ENCODE data around the gene MGLL.

Gene MGLL

DNA sequence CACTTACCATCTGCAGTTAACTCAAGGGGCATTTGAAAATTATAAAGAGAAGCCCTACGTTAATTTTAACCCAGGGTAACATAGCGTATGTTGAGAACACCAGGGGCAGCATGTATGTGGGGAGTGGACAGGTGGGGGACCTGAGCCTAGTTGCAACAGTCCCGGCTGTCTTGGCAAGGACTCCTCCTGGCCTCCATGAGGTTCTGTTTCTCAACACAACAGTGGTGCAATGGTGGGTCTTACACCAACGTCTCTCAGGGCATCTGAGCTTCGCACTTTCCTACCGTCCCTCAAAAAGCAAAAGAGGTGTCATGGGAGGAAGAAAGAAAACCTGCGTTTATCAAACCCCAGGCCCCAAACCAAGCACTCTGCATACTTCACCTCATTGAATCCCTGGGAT is 50.6 kb downstream of the MGLL start:
- no peak for DNase-seq

- no peak for DNase-seq
Observed at GRCh38 chr3:127770671-127771355, 51.5 kb downstream of the MGLL start.

DNA sequence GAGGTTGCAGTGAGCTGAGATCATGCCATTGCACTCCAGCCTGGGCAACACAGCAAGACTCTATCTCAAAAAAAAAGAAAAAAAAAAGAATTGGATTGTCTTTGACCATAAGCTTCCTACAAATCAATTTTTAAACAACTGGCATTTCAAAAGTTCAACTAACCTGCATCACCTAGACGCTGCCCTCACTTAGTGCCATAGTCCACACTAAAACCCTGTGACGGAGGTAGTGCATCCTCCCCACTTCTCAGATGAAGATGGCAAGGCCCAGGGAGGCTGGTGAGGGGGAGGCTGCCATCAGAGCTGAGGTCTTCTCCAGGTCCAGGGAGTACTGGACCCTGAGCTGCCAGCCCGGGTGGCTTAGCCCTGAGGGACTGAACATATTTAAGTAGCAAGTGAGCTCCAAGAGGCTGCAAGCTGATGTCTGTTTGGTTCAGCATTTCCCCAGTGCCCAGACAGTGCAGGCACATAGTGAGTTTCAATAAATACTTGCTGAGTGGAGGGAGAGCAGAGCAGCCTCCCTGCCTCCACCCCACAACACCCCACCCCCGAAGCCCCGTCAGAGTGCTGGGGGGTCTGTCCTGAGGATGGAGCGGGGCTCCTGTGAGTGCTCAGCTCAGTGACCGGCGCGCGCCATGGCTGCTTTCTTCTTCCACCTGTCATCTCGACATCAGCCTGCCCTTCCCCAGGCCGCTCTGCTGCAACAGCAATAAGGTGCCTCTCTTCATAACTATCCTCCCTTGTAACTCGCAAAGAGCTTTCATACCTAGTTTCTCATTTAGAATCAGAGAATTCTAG is 52.8 kb downstream of the MGLL start:
- DNase-seq = no peak

DNA sequence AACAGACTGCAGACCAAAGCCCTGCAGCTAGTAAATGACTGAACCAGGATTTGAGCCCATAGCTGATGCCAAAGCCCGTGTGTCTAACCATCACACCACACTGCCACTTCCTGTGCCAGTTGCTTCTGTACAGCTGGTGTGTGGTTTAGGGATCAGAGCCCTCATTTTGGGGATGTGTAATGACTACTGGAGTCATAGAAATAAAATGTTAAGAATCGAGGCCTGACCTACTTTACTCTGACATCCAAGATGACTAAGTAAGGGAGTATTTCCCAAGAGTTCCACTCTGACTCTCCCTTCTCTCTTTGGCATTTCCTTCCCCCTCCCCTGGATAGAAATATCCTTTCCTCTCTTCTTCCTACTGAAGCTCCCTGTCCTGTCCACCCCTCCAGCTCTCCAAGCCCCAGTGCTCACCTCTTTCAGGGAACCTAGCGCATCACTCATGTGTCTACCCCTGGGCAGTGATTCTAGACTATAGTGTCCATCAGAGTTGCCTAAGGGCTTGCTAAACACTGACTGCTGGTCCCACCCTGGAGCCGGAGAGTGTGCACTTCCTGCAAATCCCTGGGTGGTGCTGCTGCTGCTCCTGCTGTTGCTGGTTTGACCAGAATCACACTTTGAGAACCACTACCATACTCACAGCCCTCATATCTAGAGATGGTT is 53.8 kb downstream of the MGLL start:
- peak; percentile 80 to 95 for DNase-seq

- DNase-seq = no peak
Observed at GRCh38 chr3:127767126-127767525, 55.2 kb downstream of the MGLL start.

DNA sequence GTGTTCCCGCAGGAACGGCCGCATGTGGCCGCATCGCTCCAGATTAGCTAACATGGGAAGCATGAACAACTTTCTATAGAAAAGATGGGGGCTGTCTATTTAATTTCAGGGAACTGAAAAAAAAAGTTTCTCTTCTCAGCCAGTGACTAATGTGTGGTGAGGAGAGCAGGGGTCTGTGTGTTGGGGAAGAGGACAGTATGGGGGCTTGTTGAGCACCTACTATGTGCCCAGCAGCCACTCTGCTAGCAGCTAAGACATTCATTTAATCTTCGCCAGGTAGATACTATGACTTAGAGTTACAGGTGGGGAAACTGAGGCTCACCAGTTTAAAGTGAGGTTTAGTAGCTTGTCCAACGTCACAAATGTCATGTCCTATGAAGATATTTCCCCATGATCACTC is 56.6 kb downstream of the MGLL start:
- DNase-seq = no peak

DNA sequence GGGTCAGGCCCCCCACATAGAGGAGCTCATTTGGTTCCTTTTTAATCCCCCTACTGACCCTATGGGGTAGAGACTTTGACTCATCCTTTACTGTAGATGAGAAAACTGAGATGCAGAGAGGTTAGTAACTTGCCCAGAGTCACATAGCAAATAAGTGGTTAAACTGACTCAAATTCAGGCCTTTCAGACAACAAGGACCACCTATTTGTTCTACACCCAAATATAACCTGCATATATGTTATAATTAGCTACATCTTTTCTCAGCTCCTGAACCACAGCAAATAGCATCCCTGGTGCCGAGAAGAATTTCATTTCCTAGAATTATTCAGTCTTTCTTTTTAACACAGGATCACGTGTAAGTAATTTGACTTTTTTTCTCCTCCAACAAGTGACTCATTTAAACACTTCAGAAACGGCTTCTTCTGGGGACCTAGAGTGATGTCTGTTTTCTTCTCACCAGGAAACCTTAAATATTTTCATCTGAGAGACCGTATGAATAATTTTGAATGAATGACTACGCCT is 57.4 kb downstream of the MGLL start:
- DNase-seq = no peak

DNA sequence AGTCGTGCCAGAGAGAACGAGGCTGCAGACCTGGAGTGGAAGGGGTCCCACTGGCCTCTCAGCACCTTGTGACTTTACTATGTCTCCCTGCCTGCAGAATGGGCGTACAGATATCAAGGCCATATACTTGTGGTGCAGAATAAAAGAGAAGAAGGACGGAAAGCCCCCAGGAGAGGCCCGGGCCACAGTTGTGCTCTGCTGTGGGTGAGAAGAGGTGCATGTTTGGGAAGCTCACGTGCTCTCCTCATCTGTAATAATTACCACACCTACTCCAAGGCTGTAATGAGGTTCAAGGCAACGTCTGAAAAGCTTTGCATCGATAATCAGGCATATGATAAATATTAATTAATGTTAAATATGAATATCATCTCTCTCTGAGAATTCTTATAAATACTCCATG is 58.0 kb downstream of the MGLL start:
- DNase-seq = no peak

GRCh38 chr3:127763816-127764215 is 58.5 kb downstream of the MGLL start:
- DNase-seq = no peak

DNA sequence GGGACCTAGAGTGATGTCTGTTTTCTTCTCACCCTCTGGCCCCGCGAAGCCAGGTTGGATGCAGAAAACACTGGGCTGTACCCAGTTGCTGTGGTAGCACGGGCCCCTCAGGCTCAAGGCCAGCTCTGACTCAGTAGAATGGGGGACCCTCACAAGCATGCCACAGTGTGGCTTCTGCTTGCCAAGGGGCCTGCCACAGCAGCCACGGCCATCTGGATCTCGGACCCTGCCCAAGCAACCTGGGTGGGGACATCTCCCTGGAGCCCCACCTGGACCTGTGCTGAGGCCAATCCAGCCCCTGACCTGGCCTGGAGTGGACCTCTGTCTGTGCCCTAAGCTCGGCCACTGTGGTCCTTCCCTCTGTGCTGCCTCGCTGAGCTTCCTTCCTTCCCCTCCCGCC is 59.0 kb downstream of the MGLL start:
- no peak for DNase-seq

- no peak for DNase-seq
Observed at GRCh38 chr3:127762787-127763105, 59.6 kb downstream of the MGLL start.

DNA sequence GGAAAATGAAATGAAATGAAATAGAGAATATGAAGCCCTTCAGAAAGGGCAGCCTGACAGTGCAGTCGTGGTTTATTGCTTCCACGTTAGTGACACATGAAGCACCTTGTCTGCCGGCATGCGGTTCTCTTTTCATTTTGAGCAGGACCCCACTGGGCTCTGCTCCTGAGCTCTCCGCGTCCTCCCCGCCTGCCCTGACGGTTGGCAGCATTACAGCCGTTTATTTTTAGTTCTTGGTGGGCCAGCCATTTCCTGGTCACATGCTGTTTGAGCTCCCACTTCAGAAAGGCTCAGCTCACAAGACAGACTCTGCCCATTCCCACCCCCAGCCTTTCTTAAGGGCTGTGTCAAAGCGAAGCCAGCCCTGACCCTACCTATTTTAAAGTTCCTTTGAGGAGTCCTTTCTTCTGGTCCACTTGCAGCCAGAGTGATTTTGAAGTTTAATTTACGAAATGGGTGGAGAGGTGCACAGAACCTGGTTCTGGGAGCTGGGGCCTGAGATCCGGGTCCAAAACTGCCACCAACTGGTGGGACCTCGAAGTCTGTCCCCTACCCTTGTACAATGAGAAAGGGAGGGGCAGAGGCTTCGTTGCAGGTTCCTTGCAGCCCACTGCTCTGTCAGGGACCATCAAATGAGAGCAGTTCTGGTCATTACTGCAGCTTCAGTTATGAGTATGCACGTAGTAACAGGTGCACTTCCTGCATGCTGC is 60.1 kb downstream of the MGLL start:
- no peak for DNase-seq

- DNase-seq = no peak
Observed at GRCh38 chr3:127761441-127761801, 60.9 kb downstream of the MGLL start.

GRCh38 chr3:127760791-127761440 is 61.4 kb downstream of the MGLL start:
- DNase-seq = no peak

DNA sequence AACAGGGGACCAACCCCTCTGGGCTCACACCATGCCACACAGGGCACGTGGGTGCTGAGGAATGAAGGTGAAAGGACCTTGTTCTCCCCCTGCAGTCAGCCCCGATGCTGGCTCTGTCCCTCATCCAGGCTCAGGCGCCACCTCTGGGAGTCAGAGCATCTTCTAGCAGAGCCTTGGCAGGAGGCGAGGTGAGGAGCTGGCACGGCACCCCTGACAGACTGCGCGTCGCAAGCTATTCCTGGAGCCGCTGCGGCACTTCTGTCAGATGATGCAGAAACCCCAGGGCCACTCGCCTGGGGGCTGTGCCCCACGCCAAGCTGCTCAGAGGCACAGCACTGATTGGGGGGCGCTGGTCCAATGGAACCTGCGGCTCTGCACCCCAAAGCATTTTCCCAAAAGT is 62.0 kb downstream of the MGLL start:
- DNase-seq = no peak

- DNase-seq = no peak
Observed at GRCh38 chr3:127759826-127760225, 62.5 kb downstream of the MGLL start.

DNA sequence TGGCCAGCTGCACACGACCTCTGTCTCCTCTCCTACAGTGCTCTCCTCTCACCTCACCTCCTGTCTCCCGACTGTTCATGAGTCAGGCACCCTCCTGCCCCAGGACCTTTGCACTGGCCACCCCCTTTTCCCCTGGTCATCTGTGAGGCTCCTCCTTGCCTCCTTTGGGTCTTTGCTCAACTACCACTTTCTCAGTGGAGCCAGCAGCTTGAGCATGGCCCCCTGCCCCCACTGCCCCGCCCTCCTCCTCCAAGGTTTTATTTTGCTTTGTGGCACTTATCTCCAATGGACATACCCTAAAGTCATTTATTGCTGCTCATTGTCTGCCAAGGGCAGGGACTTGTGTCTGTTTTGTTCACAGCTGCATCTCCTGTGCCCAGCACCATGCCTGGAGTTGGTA is 64.3 kb downstream of the MGLL start:
- no peak for DNase-seq

DNA sequence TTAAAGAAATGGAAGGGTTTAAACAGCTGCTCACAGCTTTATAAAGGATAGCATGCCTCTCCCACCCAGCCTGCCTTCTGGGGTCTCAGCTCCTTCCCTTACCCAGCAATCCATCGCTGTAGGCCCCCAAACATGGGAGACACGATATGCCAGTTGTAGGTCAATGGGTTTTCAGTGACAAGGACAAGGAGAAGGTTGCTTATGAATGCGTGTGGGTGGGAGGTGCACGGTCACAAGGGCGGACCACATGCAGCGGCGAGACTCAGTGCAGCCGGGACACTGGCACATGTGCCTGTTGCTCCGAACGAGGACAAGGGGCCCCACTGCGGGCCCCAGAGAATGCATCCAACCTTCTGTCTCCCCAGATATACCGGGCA is 67.0 kb downstream of the MGLL start:
- no peak for DNase-seq

DNA sequence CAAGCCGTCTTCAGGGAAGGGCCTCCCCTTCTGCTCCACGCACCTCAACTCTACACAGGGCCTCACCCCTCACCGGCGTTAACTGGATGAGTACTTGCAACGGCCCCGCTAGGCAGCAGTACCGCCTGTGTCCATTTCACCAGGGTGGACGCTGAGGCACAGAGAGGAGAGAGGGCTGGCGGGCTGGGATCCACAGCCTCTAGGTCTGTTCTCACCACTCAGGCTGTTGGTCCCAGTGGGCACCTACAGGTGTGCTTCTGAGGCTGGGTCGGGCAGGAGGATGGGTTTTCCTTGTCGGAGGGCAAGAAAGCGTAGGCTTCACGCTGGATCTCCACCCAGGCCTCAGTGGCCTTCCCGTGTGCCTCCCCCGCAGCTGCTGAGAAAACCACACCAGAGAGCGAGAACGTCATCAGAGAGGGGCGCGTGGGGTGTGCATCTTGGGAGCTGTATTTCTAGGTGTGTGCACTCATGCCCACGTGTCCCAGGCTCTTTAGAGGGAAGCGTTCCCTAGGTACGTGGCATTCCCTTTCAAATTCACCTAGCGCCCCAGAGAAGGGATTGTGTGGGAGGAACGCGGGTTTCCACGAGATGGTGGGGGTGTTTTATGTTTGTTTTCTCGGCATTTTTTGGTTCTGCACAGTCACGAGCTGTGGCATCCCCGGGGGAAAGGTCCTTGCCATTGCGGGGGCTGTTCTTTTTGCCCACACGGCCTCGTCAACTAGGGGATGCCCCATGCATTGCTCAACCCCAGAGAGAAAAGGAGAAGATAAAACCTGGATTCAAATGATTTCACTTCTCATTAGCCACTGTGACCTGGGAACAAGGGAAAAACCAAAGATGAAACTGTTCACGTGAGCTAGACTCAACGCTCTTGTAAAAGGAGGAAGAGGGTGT is 67.7 kb downstream of the MGLL start:
- no peak for DNase-seq

DNA sequence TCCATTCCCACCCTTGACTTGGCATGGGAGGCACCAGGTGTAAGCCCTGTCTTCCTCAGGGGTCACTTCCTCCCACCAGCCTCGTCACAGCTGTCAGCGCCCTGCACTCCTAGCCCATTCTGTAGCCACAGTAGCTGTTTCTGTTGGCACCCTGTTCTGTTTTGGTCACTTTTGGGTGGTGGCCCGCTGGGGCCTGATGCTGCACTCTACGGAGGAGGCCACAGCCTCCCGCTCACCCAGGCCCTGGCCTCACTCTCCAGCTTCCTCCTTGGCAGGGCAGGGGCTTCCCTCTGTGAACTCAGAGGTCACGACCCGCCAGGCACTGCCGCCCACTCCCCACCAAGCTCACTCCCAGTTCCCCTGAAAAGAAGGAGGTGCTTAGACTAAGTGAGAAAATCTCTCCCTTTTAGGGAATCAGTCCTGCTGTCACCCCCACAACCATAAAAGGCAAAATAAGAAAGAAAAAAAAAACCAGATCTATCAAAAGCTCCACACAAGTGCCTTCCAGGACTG is 68.4 kb downstream of the MGLL start:
- DNase-seq = no peak

DNA sequence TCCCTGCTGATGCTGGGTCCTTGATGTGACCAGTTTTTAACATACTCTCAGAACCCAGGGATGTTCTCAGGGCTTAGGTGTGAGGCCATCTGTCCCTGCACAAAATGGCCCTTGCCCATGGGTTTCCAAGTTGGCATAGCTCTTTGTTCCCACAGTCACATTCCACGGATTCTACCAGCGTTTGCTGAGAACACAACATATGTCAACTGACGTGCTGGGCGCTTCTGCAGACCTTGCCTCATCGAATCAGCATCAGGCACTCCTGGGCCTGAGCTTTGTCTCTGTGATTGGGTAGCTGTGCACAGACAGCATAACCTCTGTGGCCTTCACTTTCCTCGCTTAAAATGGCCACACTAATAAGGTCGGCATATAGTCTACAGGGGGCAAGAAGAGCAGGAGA is 69.0 kb downstream of the MGLL start:
- no peak for DNase-seq

DNA sequence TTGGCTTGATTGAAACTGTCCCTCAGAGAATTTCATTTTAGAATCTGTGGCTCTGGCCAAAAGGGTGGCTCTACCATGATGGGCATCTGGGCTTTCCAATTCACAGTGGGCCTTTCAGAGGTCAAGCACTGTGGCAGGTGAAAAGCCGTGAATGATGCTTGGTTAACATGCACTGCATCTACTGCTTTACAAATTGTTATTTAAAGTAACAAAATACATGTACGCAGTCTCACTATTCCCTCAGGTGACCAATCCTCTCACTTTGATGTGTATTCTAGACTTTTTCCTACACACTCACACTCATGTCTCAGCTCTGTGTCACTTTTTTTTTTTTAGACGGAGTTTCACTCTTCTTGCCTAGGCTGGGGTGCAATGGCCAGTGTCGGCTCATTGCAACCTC is 70.5 kb downstream of the MGLL start:
- DNase-seq = no peak
